GM19025 (cell line): Measurements from ENCODE around the gene AFF4.

Source experiments
- ATAC-seq: cut with Tn5 transposase; IDR thresholded peaks from one replicate; pipeline ENCODE4 v1.9.1; 2021; ENCODE audit warnings: mild to moderate bottlenecking, low read depth, moderate library complexity; ENCODE audit not compliant: unreplicated experiment

The AFF4 gene

DNA sequence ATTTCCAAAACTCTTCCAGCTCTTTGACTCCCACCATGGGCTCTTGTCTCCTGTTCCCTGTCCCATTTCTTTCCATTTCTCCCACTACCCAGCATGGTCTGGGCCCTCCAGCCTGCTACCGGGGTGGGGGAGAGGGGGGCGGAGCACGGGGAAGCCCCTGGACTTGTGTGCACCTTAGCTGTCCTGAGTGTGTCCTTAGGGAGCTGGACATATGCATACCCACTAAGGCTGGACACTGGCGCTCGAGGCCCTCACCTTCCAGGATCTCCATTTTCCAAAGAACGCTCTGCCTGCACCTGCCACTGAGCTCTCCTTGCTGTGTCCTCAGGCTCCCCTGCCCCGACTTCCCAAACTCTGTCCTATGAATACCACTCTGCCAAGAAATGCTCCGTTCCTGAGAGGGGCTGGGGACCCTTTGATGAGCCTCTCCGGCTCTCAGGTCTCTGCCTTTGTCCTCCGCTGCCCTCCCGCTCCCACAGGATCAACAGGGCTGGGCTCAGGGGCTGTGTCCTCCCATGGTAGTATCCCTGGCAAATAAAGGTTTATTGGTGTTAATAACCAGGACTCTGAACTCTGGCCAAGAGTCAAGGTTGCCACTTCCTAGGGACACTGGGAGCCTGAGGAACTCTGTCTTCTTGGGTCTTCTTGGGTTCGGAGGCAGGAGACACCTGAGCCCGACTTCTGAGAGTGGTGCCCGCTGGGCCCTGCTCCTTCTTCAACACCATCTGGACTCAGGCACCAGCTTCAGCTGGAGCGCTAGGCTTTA lies 132.2 kb downstream of the AFF4 start:
- no peak for ATAC-seq

DNA sequence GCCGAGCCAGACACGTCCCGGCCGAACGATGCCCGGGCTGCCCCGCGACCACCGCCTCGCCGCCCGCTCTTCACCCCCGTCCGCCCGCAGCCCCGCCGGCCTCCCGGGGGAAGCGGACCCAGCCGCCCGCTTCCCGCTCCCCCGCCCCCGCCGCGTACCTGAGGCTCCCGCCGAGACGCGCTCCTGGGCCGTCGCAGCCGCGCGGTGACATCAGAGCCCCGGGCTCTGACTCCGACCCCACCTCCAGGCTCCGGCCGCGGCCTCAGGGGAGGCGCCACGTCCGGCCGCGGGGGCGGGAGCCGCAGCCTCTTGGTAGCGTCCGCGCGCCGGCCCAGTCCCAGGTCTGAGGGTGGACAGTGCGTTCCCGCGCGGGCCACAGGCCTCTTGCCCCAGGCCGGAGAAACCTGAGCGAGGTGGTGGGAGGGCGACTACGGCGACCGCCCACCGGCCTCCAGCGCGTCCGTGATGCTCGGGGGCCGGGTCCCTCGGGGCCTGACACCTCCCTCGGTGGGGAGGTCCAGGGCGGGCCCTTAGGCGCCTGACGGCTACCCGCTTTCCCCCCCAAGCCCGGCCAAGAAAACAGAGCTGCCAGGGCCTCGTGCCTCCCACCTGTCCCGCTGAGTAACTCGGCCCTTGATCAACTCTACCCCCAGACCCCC lies 132.9 kb downstream of the AFF4 start, which contains the start of gene SHROOM1:
Gene SHROOM1, minus strand, starts transcription at position 212 of the 659 bp plus-strand sequence. CDS start 4,507 bp downstream, outside the sequence.
- peak; percentile 72 for ATAC-seq

DNA sequence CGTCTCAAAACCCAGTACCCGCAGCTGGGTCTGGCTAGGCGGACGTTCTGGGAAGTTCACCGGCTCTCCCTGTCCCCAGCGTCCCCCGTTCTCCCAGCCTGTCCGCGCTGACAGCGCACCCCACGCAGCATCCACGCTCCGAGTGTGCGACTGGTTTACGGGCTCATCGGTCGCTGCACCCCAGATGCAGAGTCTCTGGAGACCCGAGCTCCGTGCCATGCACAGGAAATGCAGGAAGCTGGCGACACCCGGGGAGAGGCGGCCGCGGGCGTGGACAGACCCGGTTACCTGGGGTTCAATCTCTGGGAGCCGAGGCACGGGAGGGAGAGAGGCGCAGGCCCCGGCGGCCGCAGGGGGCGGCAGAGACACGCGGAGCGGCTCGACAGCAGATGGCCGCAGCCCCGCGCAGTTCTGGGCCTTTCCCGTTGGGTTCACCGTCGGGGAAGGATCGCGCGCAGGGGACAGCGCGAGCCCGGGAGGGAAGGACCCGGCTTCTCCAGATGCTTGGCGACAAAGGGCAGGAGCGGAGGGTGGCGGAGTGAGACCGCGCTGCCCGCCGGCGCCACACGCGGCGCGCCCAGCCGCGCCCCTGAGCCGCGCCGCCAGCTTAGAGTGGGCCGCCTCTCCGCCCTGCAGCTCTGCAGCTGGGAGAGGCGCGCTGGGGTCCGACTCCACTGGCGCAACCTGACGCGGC lies 133.5 kb downstream of the AFF4 start:
- ATAC-seq: peak; percentile 64

DNA sequence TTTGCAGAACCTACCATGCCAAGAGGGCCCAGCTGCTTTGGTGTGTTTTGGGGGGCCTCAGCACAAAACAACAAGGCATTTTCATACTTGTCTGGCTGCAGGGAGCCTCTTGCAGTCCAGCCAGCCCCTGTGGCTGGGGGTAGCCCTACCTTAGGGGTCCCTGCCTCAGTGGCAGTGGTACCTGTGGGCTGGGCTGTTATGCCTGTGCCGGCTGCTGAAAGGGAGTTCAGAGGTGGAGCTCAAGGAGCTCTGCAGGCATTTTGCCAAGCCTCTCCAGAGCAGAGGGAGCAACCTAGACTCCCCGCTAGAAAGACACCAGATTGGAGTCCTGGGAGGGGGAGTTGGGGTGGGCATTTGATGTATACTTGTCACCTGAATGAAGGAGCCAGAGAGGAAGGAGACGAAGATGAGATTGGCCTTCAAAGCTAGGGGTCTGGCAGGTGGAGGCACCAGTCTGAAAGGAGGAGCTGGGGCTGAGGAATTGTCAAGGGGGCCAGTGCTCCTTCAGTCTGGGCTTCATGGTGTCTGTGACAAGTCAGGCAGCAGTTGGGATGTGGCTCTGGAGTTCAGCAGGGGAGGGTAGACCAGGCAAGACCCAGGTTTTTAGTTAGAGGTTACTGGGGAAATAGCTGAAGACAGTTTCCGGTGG lies 134.5 kb downstream of the AFF4 start:
- no peak for ATAC-seq

DNA sequence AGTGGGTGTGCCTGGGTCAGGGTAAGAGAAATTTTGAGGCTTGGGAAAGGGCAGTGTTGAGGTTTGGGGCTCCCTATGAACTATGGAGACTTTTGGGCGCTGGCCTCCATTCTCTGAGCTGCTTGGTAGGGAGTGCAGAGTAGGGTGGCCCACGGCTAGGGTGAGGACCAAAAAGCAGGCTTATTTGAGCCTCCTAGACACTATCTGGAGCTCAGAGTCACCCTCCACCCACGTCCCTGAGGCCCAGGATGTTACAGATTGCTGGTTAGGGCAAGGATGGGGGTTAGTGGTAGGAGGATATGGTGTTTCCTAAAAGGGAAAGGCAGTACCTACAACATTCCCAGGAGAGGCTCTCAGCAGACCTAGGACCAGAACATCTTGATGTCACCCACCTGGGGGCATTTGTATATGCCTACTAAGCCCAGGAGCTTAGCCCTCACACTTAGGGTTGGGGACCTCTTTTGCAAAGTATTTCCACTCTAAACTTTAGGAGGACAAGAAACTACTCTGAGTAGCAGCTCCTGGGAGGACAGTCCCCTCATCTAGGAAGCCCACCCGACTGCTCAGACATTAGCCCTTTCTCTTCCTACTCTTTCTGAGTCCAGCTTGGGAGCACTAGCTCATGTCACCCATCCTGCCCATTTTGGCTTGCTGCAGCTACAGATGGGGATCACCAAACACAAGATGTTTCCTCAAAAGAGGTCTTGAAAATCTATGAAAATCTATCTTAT lies 135.3 kb downstream of the AFF4 start:
- ATAC-seq: no peak

DNA sequence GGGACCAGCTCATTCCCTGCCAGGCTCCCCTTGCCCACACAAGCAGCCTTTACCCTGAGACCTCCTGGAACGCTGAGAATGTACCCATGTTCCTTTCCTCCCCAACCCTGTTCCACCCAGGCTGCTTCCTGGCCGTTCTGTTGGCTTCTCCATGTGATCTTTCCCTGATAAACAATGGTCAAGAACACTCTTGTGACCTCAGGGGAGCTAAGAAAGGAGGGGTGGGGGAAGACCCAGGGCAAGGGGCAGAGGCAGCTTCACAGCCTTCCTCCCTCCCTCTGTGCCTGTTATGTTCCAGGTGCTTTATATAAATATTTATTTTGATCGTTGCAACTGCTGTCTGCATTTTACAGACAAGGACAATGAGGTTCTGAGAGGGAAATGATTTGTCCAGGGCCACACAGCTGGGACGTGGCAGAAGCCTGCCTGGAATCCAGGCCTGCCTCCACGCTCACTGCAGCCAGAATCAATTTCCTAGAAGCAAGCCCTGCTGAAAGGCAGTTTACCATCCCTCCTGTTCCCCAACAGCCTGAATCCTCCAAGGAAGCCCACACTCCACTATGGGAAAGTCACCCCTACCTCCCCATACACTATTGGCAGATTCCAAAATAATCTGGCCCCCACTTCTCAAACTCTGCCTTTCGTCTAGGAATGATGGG lies 136.9 kb downstream of the AFF4 start:
- ATAC-seq: no peak

DNA sequence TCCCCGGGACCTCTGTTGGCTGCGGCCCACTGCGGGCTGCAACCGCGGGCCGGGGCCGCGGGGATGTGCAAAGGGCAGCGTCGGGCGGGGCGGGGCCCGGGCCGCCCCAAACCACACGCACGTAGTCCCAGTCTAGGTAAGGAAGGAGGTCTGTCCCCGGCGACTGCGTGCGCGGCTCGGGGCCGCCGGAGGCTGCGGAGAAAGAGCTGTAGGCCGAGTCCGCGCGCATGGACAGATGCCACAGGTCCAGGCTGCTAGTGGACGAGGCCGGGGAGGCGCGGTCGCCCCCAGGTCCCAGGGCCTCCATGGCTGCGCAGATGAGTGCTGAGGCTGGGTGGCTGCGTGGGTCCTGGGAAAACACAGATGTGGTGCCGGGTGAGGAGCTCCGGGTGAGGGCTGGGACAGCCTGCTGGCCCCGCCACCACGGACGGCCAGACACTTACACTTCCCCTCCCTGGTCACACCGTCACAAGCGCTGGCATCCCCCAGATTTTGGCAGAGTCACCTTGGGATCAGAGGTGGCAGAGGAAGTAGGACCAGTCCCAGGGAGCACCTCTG lies 137.5 kb downstream of the AFF4 start:
- no peak for ATAC-seq
